SK-N-SH (cell line): Measurements from ENCODE around the gene FMN1.

Experiments
- CHD2 ChIP-seq: fragments of 150-350 bp; IDR thresholded peaks from 2 replicates; pipeline ENCODE4 v1.6.1; 2018; ENCODE audit warnings: low read length; ENCODE audit not compliant: partially characterized antibody
- CTCF ChIP-seq: fragments of 200-600 bp; sonication (generic); IDR thresholded peaks from 2 replicates; pipeline ENCODE4 v1.6.1; 2017; ENCODE audit warnings: antibody characterized with exemption, mild to moderate bottlenecking, moderate library complexity
- EP300 ChIP-seq, 2 experiments: IDR thresholded peaks; 2 replicates each; pipeline versions ENCODE4 v1.4.0 to v1.6.1; 2012; ENCODE audit warnings: borderline replicate concordance in 1 of 2, low read depth in 1 of 2, low read length in 1 of 2
- JUND ChIP-seq: IDR thresholded peaks from 2 replicates; pipeline ENCODE4 v1.4.0; 2012
- POLR2AphosphoS5 ChIP-seq: IDR thresholded peaks from 2 replicates; pipeline ENCODE4 v1.6.1; 2012; ENCODE audit warnings: low read depth, low read length
- RAD21 ChIP-seq: IDR thresholded peaks from 2 replicates; pipeline ENCODE4 v1.6.1; 2012; ENCODE audit warnings: mild to moderate bottlenecking, low read length
- REST ChIP-seq: IDR thresholded peaks from 2 replicates; pipeline ENCODE4 v1.6.1; 2012; ENCODE audit warnings: mild to moderate bottlenecking, low read depth, low read length, moderate library complexity
- SIN3A ChIP-seq: IDR thresholded peaks from 2 replicates; pipeline ENCODE4 v1.6.1; 2012; ENCODE audit warnings: low read depth, mild to moderate bottlenecking, low read length, moderate library complexity, borderline replicate concordance
- TAF1 ChIP-seq: IDR thresholded peaks from 2 replicates; pipeline ENCODE4 v1.6.1; 2012; ENCODE audit warnings: low read depth, mild to moderate bottlenecking, low read length, moderate library complexity, borderline replicate concordance

GRCh38 chr15:33051528-33051927 is 143.0 kb downstream of the FMN1 start:
- TF ChIP-seq POLR2AphosphoS5: no peak
- TF ChIP-seq CTCF: no peak
- TF ChIP-seq CHD2: no peak
- TF ChIP-seq RAD21: no peak
- no peak for TF ChIP-seq EP300 (IDR thresholded peaks at IDR 0.05; ENCODE audit: borderline replicate concordance in 1 of 2, low read depth in 1 of 2, low read length in 1 of 2)
- TF ChIP-seq JUND: no peak
- TF ChIP-seq TAF1: no peak
- TF ChIP-seq REST: no peak
- no peak for TF ChIP-seq SIN3A
